GM18520 (cell line): ENCODE measurements around the gene CASZ1.

Experiments
- ATAC-seq: cut with Tn5 transposase; IDR thresholded peaks from one replicate; pipeline ENCODE4 v1.9.1; 2021; ENCODE audit not compliant: unreplicated experiment

The CASZ1 gene

GRCh38 chr1:10641976-10642375 is 154.5 kb downstream of the CASZ1 start:
- no peak for ATAC-seq

DNA sequence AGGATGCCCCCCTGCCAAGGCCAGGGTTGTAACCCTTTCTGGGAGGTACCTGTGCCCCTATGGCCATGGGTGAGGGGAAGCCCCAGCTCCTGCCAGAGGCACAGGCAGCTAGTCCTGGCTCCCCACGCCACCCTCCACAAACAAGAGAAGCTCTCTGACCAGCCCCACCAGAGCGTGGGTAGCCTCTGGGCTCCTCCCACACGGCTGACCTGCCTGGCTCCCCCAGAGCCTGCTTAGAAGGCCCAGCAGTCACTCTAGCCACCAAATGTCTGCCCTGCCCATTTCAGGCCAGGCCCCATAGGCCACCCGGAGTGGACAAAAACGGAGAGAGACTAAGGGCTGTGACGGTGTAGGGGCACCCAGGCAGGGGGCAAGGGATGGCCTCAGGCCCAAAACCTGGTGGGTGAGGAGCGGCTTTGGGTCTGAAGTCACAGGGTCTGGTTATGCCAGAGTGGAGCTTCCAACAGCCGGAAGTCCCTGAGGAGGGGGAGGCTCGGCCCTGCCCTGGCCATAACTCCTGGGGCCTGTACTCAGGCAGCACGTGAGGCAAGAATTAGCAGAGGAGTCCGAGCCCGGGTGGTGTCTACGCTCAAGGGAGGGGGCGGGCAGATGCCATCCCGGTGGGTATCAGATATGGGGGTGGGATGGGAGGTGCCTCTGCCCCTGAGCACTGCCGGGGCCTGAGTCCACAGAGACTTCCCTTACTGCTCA is 155.4 kb downstream of the CASZ1 start:
- ATAC-seq, result no peak

- no peak for ATAC-seq
These were observed 156.5 kb downstream of the CASZ1 start for GRCh38 chr1:10639775-10640578.

- no peak for ATAC-seq
These were observed 157.3 kb downstream of the CASZ1 start for GRCh38 chr1:10639011-10639774.

- ATAC-seq, result no peak
These were observed 157.9 kb downstream of the CASZ1 start for GRCh38 chr1:10638559-10639005.

DNA sequence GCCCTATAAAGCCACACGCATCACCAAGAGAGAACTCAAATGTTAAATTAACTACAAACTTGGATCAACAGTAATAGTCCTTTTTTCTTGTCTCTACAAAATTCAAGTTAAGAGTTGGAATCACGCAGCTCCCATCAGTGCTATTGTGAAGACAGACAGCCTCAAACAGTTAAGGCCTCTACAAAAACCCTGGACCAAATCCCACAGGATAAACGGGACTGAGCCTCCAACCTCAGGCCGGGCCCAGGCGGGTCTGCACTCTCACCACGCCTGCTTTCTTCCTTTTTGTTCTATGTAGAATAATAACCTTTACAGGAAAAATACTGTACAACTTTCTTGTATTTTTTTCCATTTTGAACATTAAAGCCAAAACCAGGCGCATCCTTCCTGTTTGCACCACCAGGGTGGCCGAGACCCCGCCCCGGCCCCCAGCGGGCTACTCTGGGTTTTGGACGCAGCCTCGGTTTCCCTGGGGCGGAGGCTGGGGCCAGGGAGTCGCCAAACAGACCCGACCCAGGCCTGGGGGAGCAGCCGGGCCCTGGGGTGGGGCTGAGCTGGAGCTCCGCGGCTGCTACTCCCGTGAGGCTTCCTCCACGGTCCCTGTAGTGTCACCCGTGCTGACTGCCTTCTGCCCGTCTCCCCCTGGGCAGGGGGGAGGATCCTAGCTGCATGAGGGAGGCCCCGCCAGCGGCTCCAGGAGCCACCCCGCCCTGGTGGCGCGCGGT is 158.4 kb downstream of the CASZ1 start:
- ATAC-seq, result no peak

GRCh38 chr1:10637400-10637799 is 159.0 kb downstream of the CASZ1 start:
- no peak for ATAC-seq

DNA sequence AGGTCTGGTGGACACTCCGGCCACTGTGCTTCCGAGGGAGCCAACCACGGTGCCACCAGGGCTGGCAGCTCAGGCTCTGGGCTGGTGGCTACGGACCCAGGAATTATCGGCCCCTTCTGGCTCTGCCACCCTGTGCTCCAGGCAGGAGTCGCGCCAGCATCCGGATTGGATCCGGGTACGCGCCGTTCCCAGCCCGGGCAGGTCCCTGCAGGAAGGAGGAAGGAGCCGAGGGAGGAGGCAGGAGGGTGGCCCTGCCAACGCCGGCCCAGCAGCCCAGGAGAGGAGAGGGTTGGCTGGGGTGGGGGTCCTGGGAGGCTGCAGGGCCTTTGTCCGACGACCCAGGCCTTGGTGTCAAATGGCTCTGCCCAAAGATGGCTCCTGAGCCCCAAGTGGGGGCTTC is 160.5 kb downstream of the CASZ1 start:
- no peak for ATAC-seq

DNA sequence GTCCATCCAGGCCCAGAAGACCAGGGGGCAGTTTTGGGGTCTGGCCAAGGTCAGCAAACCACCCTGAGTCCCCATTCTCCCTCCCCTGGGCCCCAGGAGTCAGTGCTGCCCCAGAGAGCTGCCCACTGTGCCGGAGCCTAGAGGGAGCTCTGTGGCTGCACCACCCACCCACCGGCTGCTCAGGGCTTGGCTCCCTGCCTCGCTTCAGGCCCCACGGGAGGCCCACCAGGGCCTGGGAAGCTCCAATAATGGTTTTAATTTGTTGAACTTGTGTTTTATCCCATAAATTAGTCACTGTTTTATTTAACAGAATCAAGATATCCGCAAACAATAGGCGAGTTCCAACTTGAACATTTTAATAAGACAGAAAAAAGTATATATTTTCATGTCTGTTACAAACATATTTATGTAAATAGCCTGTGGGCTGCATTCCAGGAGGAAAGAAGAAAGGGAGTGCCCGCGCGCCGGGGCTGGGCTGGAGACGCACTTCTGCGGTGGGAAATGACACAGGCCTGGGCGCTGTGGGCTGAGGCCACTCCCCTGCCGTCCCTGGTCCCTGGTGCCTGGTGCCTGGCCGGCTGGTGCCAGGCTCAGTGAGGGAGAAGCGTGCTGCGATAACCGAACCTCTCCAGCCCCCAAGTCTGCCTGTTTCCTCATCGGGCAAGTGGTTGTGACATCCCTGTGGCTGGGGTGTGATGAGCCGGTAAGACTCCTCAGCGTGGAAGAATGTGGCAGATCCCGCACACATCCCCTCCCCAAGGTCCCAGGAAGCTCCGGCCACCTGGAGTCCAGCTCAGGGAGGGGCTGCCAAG is 161.2 kb downstream of the CASZ1 start:
- no peak for ATAC-seq

GRCh38 chr1:10634428-10635084 is 161.9 kb downstream of the CASZ1 start:
- no peak for ATAC-seq

DNA sequence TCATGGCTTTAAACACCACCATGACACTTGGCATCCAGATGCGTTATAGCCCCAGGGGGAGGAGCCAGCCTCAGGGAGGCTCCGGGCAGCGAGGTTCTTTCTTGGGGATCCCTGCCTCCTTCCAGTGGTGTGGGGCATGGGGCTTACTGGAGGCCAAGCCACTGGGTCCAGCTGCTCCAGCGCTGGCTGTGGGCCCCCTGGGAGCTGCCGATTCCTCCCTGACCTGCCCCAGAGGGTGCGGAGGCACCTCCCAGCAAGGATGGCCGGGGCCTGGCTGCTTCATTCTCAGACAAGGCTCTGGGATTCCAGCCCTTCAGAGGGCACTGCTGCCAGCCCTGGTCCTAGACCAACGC is 162.4 kb downstream of the CASZ1 start:
- ATAC-seq, result no peak

DNA sequence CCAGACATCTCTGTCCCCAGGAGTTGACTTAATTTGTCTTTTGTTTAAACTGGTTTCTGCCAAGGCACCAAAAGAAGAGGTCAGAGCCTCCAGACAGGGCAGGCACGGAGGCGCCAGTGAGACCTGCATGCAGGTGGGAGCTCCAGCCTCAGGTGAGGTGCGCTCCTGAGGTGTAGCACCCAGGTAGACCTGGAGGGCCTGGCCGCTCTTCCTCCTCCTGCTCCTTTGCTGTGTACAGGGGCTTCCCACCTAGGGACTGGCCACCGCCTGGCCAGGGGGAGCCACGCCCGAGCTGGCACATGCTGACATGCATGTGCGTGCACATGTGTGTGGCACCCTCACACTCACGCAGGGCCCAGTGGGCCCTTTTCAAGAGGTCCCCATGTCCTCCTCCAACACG is 163.0 kb downstream of the CASZ1 start:
- ATAC-seq, result no peak

DNA sequence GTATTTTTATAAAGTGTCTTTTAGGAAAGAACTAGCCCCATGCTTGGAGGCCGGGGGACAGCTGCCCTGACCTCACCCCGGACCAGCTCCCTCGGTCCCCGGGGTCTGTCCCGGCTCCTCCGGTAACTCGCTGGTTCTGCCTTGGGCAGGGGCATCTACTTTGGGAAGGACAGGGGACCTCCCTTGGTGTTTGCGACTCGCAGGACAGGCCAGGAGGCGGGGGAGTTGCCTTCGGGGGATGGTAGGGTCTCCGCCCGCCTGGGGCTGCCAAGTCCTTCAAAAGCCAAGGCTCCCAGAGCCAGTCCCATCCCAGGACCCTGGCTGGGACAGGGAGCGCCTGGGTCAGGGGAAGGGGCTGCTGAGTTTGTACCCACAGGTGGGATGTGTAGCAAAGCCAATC is 163.8 kb downstream of the CASZ1 start:
- ATAC-seq, result no peak

DNA sequence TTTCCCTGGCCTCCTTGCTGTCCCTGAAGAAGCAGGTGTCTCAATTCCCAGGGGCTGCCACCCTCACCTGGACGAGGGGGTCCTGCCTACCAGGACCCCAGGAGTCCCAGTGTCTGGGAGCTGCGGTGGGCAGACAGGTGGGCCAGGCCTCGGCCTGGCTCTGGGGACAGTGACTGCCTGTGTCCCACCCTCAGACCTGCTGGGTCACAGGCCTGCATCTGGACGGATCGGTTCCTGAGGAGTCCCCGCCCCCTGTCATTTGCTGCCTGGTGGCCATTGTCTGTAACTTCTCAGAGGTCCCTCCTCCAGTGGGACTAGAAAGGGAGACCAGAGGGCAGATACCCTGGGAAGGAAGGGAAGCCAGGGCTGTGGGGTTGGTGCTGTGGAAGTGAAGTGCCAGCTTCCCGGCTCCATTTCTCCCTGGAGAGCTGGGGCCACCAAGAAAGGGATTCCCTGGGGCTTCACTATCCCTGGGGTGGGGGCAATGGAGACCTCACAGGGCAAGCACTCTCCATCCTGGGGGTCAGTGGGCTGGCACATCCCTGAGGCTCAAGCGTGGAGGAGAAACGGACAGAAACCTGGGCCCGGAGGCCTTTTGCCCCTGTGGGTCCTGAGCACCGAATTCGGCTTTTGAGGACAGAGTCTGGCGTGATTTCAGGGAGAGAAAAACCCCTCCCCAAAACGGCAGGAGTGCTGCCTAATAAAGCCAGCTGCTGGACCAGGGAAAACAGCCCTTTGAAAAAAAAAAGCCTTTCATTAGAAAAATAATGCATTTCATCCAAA is 164.4 kb downstream of the CASZ1 start:
- no peak for ATAC-seq

DNA sequence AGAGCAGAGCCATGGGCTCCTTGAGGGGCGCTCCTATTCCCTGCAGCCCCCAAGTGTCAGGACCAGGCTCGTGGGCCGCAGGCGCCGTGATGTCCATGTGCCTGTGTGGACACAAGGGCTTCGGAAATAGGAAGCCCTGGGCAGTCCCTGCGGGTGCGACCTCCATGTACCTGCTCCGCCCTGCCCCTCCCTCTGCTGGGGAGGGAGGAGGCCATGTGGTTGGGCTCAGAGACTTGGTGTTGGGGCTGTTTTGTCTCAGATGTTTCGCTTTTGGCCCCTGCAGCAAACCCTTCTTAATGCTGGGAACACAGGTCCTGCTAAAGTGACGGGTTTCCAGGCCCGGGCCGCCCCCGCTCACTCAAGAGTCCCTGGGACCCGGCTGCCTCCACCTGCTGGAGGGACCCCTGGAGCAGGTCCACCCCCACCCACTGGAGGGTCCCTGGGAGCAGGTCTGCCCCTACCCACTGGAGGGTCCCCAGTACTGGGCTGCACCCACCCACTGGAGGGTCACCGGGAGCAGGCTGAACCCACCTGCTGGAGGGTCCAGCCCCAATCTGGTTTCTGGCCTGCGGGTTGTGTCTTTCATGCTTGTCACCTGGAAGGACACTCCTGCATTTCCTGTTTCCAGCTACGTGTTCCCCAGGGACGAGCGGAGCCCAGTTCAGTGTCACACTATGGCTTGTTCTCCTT is 165.2 kb downstream of the CASZ1 start:
- ATAC-seq, result no peak

GRCh38 chr1:10630661-10631120 is 165.8 kb downstream of the CASZ1 start:
- ATAC-seq, result no peak

GRCh38 chr1:10629816-10630571 is 166.5 kb downstream of the CASZ1 start:
- no peak for ATAC-seq
